GM12878 (cell line): ENCODE data around the gene ZNF764. TPM values are rescaled to one million over a fixed set of nuclear protein-coding genes. Genes with fewer than 3 reads are reported as not detected.

Experiments
- ATAC-seq: fragments of 200-7000 bp; cut with Tn5 transposase; 3 replicates; pipeline ENCODE4 v1.9.1; 2020; ENCODE audit warnings: mild to moderate bottlenecking, moderate library complexity
- BruUV-seq: library from RNA; stranded (reverse); fragments of 400-500 nt; replicated peaks from 2 replicates; lab custom pipeline; 2021; lab: Mats Ljungman, UMichigan
- CTCF ChIA-PET: fragments of 300-600 bp; sonication (Branson Sonifier 250); formaldehyde crosslinking; extraction: SDS; loops from one replicate; lab custom pipeline; 2021; ENCODE audit warnings: inconsistent platforms; lab: Yijun Ruan, JAX
- POLR2A ChIA-PET: fragments of 350-600 bp; formaldehyde crosslinking; extraction: SDS; loops from one replicate; lab custom pipeline; 2021; ENCODE audit warnings: inconsistent platforms; lab: Charles Lee
- RAD21 ChIA-PET: fragments of 300-600 bp; sonication (Branson Sonifier 250); formaldehyde crosslinking; loops from one replicate; lab custom pipeline; 2023; ENCODE audit warnings: antibody characterized with exemption; ENCODE audit not compliant: unreplicated experiment; lab: Charles Lee
- SMC1A ChIA-PET: fragments of 300-600 bp; sonication (Branson Sonifier 250); formaldehyde crosslinking; loops from one replicate; lab custom pipeline; 2023; ENCODE audit not compliant: unreplicated experiment, uncharacterized antibody; lab: Charles Lee
- DNase-seq: peaks from one replicate; pipeline ENCODE4 v3.0.0-alpha.2; 2011; ENCODE audit warnings: low read depth, low spot score
- FAIRE-seq: peaks from 3 replicates; lab custom pipeline; 2011; peaks lifted over from hg19 to GRCh38; lab: Jason Lieb, UNC
- H2AFZ ChIP-seq: 2 replicates; pipeline ENCODE4 v1.6.0; 2011; ENCODE audit warnings: low read depth, low read length, control low read depth; ENCODE audit not compliant: control insufficient read depth
- H3K27ac ChIP-seq: 2 replicates; pipeline ENCODE4 v1.5.1; 2011; ENCODE audit warnings: control low read depth; ENCODE audit not compliant: control insufficient read depth, insufficient read depth
- H3K27me3 ChIP-seq, 2 experiments: replicated peaks in 1 of 2; 2 replicates each; pipeline versions ENCODE4 v1.6.0 to v1.6.1; 2011; ENCODE audit warnings: low read length in 1 of 2; ENCODE audit not compliant: control insufficient read depth in 2 of 2, insufficient read depth in 2 of 2
- H3K36me3 ChIP-seq, 2 experiments: 2 replicates each; pipeline ENCODE4 v1.5.1; 2011; ENCODE audit warnings: low read length in 1 of 2; ENCODE audit not compliant: control insufficient read depth in 2 of 2, insufficient read depth in 2 of 2
- H3K4me1 ChIP-seq: 2 replicates; pipeline ENCODE4 v1.6.1; 2011; ENCODE audit warnings: mild to moderate bottlenecking, low read length, moderate library complexity, mixed read lengths; ENCODE audit not compliant: control insufficient read depth, insufficient read depth
- H3K4me2 ChIP-seq: 2 replicates; pipeline ENCODE4 v1.6.0; 2011; ENCODE audit warnings: control low read depth; ENCODE audit not compliant: control insufficient read depth, insufficient read depth
- H3K4me3 ChIP-seq: fragments of 200-600 bp; sonication (generic); 2 replicates; pipeline ENCODE4 v1.5.1; 2016
- H3K79me2 ChIP-seq: 2 replicates; pipeline ENCODE4 v1.6.0; 2011; ENCODE audit warnings: low read length; ENCODE audit not compliant: control insufficient read depth, insufficient read depth
- H3K9ac ChIP-seq: 2 replicates; pipeline ENCODE4 v1.8.0; 2011; ENCODE audit warnings: low read length, control low read depth, mixed read lengths; ENCODE audit not compliant: control insufficient read depth, insufficient read depth
- H3K9me3 ChIP-seq: replicated peaks from 3 replicates; pipeline ENCODE4 v1.5.1; 2011; ENCODE audit warnings: mild to moderate bottlenecking, low read length; ENCODE audit not compliant: control insufficient read depth, insufficient read depth
- H4K20me1 ChIP-seq: 2 replicates; pipeline ENCODE4 v1.6.0; 2011; ENCODE audit not compliant: control insufficient read depth, insufficient read depth
- ATF7 ChIP-seq: fragments of 450-650 bp; IDR thresholded peaks from 2 replicates; pipeline ENCODE4 v1.6.1; 2016; ENCODE audit warnings: low read depth, mild to moderate bottlenecking
- HDAC2 ChIP-seq: fragments of 200-600 bp; sonication (generic); IDR thresholded peaks from 2 replicates; pipeline ENCODE4 v1.6.1; 2017
- MYB ChIP-seq: fragments of 150-350 bp; IDR thresholded peaks from 2 replicates; pipeline ENCODE4 v1.6.1; 2014; ENCODE audit warnings: mild to moderate bottlenecking, low read depth, low read length, borderline replicate concordance
- PML ChIP-seq: IDR thresholded peaks from 2 replicates; pipeline ENCODE4 v1.6.1; 2012; ENCODE audit warnings: low read length, inconsistent platforms
- POLR2AphosphoS5 ChIP-seq: IDR thresholded peaks from 2 replicates; pipeline ENCODE4 v1.6.1; 2011; ENCODE audit warnings: mild to moderate bottlenecking, low read length, inconsistent platforms
- RAD51 ChIP-seq: fragments of 450-650 bp; IDR thresholded peaks from 2 replicates; pipeline ENCODE4 v1.6.1; 2016; ENCODE audit warnings: moderate library complexity, mild to moderate bottlenecking, inconsistent platforms
- REST ChIP-seq: IDR thresholded peaks from 2 replicates; pipeline ENCODE4 v1.6.1; 2012; ENCODE audit warnings: mild to moderate bottlenecking, low read depth, low read length
- TARDBP ChIP-seq: IDR thresholded peaks from 2 replicates; pipeline ENCODE4 v1.6.1; 2016; ENCODE audit warnings: borderline replicate concordance
- ZNF384 ChIP-seq: IDR thresholded peaks from 2 replicates; pipeline ENCODE4 v1.6.1; 2012; ENCODE audit warnings: low read depth, mild to moderate bottlenecking, low read length, improper control_type of control experiment, borderline replicate concordance
- WGBS: methylation state at CpG from one replicate; pipeline ENCODE4 v1.1.6; 2016; ENCODE audit warnings: low lambda C conversion rate; ENCODE audit not compliant: insufficient replicate concordance, insufficient coverage; ENCODE audit errors: missing lambda C conversion rate; 5-methylcytosine and 5-hydroxymethylcytosine counted together
- in situ Hi-C: fragments of 300-500 bp; cut with MboI; formaldehyde crosslinking; loops from 9 replicates; pipeline ENCODE4 v1.14.3; 2018; ENCODE audit warnings: mixed read lengths
- intact Hi-C: fragments of 100-400 bp; cut with micrococcal nuclease; formaldehyde crosslinking; loops from one replicate; pipeline ENCODE4 v1.14.2; 2022; ENCODE audit not compliant: unreplicated experiment
- polyA plus RNA-seq, 11 experiments: library from polyadenylated mRNA; depleted of rRNA in 4 of 11; unstranded in 6 of 11; stranded (reverse) in 5 of 11; fragments of >200 nt; fragmentation: Nextera tagmentation in 4 of 11; fragmentation: Illumina TruSeq in 1 of 11; extraction: Ambion mirVana in 4 of 11; extraction: Trizol in 1 of 11; gene quantifications; 1 replicate in 1 of 11; 2 replicates in 10 of 11; pipeline versions ENCODE4 v1.2.1 to v1.2.3, GENCODE V29; 2011 to 2016; ENCODE audit warnings: inconsistent platforms in 2 of 11, missing spikeins in 2 of 11, low read depth in 1 of 11
- total RNA-seq, 4 experiments: library from RNA; depleted of rRNA in 3 of 4; stranded (reverse); fragments of >200 nt in 3 of 4; fragmentation: Illumina TruSeq in 1 of 4; extraction: Trizol in 1 of 4; gene quantifications; 2 replicates each; pipeline versions ENCODE4 v1.2.1 to v1.2.3, GENCODE V29; 2013 to 2021
- TF ChIP-seq, protein P1 (sequence below): fragments of 450-650 bp; IDR thresholded peaks from 2 replicates; pipeline ENCODE4 v1.6.1; 2017; ENCODE audit warnings: antibody characterized with exemption, mild to moderate bottlenecking, moderate library complexity

Gene ZNF764
- total and polyA plus RNA-seq, 10 of the 15 experiments (the other 5 are each of a cell fraction or from before 2014, with no cell fraction given): 0.61 to 11.9 (median 3.8) TPM

DNA sequence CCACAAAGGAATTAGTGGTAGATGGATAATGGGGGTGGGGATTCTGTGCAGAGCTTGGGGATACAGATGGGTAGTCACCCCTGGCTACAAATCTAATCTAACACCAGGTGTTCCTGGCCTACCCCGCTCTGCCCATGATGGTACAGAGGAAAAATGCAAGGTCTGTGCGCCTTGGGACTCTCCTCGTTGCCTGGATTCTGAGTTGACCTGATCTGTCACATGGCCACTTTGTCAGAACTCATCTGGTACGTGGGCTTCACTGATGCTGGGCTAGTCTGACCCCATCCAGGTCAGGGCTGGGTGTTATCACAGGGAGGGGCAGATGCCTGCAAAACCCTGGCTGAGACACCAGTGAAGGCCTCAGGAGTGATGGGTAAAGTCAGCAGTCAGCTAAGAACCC, 5.2 kb downstream of the ZNF764 start:
- Histone ChIP-seq H3K4me1 (no peaks in the 10 kb centered on the region), H3K27me3 (no peaks in the 10 kb centered on the region), H3K9ac (no peak overlapping the region), H3K9me3 (no peaks in the 10 kb centered on the region), H3K27ac (no peak overlapping the region), H3K36me3 (peaks cover 7 to 10% of the 10 kb centered on the region in 2 experiments; a peak in 3 of 4 replicates), H4K20me1 (no peaks in the 10 kb centered on the region), H3K4me2 (no peak overlapping the region), H3K4me3 (no peak overlapping the region), H2AFZ (no peak overlapping the region), H3K79me2 (peaks cover 11% of the 10 kb centered on the region)
- ChIA-PET CTCF (interaction anchor here (1.2 kb wide), 1 partner anchor 18 kb away, joined by 3 read pairs; no protein-coding TSS in a partner anchor), SMC1A (interaction anchor here (1.6 kb wide), 1 partner anchor 17 kb away, joined by 5 read pairs; no protein-coding TSS in a partner anchor), POLR2A (interaction anchor here (0.6 to 1.0 kb wide), 2 partner anchors 12 to 66 kb away, joined by 3 read pairs; no protein-coding TSS in a partner anchor), RAD21 (interaction anchor here (1.0 to 1.9 kb wide), 2 partner anchors 17 to 123 kb away, joined by 3 to 6 read pairs; partner anchors contain the start of gene DCTPP1)
- intact Hi-C loops: no loop called here
- TF ChIP-seq TARDBP: no peak
- TF ChIP-seq POLR2AphosphoS5: 0 out of 2 replicates have a peak, but pooled peaks have one; percentile 43
- FAIRE-seq (no peak), DNase-seq (no peak), ATAC-seq (no peak)
- BruUV-seq: no TSS peak
- in situ Hi-C loops: no loop called here
- 98% methylated on average over 4 of the region's 4 CpGs for WGBS

DNA sequence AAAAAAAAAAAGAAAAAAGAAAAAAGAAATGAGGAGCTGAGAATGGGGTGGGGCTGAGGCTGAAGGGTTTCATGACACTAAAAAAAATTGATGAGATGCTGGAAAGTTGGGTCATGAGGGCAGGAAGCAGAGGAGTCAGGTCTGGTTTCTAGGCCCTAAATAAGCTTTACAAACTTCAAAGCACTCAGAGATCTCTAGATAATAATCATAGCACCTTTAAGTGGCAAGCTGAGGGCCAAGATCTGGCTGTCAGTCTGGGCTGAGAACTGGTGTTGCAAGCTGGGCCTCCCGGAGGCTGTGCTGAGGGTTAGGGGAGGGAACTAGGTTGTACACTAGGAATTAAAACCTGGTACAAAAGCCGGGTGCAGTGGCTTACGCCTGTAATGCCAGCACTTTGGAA, 6.4 kb downstream of the ZNF764 start:
- H3K4me1 ChIP-seq: no peaks in the 10 kb centered on the region
- no peak overlapping the region for H3K4me2 ChIP-seq
- peaks cover 7 to 10% of the 10 kb centered on the region in 2 experiments; a peak in 3 of 4 replicates for H3K36me3 ChIP-seq
- no peak overlapping the region for H3K4me3 ChIP-seq
- BruUV-seq: no TSS peak
- H3K9ac ChIP-seq: no peak overlapping the region
- no peaks in the 10 kb centered on the region for H4K20me1 ChIP-seq
- H3K27ac ChIP-seq: no peak overlapping the region
- ATAC-seq (no peak), FAIRE-seq (no peak), DNase-seq (no peak)
- SMC1A ChIA-PET: interaction anchor here (1.0 to 1.2 kb wide), 2 partner anchors 9 to 122 kb away, joined by 3 to 4 read pairs; partner anchors contain the start of gene DCTPP1
- H3K9me3 ChIP-seq: no peaks in the 10 kb centered on the region
- intact Hi-C loops (no loop called here), in situ Hi-C loops (no loop called here)
- POLR2A ChIA-PET: interaction anchor here (0.6 to 1.6 kb wide), 7 partner anchors 10 to 92 kb away, joined by 3 to 12 read pairs (median 4); partner anchors contain the start of gene ZNF688
- H3K27me3 ChIP-seq: no peaks in the 10 kb centered on the region
- H3K79me2 ChIP-seq: peaks cover 2% of the 10 kb centered on the region
- WGBS: 97% methylated on average over 3 of the region's 3 CpGs
- CTCF ChIA-PET: interaction anchor here (0.6 to 1.4 kb wide), 2 partner anchors 17 to 122 kb away, joined by 3 to 7 read pairs; partner anchors contain the start of genes DCTPP1 and ZNF747
- H2AFZ ChIP-seq: no peak overlapping the region
- RAD21 ChIA-PET: interaction anchor here (0.9 to 1.0 kb wide), 3 partner anchors 10 to 64 kb away, joined by 3 to 5 read pairs (median 4); no protein-coding TSS in a partner anchor
- no peak for TF ChIP-seq HDAC2
- peak; percentile 22; the same call in 1 of the 2 replicates for TF ChIP-seq ATF7
- TF ChIP-seq ZNF384: 0 out of 2 replicates have a peak, but pooled peaks have one; percentile 24
- no peak for TF ChIP-seq MYB
- no peak for TF ChIP-seq RAD51
- no peak for TF ChIP-seq PML
- TF ChIP-seq, protein P1, sequence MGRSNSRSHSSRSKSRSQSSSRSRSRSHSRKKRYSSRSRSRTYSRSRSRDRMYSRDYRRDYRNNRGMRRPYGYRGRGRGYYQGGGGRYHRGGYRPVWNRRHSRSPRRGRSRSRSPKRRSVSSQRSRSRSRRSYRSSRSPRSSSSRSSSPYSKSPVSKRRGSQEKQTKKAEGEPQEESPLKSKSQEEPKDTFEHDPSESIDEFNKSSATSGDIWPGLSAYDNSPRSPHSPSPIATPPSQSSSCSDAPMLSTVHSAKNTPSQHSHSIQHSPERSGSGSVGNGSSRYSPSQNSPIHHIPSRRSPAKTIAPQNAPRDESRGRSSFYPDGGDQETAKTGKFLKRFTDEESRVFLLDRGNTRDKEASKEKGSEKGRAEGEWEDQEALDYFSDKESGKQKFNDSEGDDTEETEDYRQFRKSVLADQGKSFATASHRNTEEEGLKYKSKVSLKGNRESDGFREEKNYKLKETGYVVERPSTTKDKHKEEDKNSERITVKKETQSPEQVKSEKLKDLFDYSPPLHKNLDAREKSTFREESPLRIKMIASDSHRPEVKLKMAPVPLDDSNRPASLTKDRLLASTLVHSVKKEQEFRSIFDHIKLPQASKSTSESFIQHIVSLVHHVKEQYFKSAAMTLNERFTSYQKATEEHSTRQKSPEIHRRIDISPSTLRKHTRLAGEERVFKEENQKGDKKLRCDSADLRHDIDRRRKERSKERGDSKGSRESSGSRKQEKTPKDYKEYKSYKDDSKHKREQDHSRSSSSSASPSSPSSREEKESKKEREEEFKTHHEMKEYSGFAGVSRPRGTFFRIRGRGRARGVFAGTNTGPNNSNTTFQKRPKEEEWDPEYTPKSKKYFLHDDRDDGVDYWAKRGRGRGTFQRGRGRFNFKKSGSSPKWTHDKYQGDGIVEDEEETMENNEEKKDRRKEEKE: no peak
- TF ChIP-seq REST: no peak
